Measurements from ENCODE around the gene AK1.
"Not testable (repeated sequence)": the region's sequence is repeated elsewhere in the genome, so short reads cannot be mapped to it uniquely, and the experiment has no call there.

Gene AK1

DNA sequence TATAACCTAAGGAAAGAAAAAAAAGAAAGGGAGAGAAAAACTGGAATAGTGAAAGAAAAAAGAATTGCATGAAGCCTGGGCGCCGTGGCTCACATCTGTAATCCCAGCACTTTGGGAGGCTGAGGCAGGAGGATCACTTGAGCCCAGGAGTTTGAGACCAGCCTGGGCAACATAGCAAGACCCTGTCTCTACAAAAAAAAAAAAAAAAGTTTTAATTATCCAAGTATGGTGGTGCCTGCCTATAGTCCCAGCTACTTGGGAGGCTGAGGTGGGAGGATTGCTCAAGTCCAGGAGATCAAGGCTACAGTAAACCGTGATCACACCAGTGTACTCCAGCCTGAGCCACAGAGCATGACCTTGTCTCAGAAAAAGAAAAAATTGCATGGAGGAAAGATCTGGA is 4.2 kb upstream of the AK1 start:
- DNase-seq = not testable (repeated sequence)

DNA sequence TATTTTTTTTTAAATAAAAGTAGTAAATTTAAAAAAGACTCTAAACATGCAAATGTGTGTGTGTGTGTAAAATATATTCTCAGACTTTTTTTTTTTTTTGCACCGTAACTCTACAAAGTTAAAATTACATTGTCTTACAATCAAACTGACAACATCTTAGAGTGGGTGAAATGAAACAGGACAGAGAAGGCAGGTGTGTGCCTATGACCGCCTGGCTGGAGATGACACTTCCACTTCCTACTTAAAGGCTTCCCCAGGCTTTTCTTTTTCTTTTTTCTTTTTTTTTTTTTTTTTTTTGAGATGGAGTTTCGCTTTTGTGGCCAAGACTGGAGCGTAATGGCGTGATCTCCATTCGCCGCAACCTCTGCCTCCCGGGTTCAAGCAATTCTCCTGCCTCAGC is 2.7 kb upstream of the AK1 start:
- no peak for DNase-seq

DNA sequence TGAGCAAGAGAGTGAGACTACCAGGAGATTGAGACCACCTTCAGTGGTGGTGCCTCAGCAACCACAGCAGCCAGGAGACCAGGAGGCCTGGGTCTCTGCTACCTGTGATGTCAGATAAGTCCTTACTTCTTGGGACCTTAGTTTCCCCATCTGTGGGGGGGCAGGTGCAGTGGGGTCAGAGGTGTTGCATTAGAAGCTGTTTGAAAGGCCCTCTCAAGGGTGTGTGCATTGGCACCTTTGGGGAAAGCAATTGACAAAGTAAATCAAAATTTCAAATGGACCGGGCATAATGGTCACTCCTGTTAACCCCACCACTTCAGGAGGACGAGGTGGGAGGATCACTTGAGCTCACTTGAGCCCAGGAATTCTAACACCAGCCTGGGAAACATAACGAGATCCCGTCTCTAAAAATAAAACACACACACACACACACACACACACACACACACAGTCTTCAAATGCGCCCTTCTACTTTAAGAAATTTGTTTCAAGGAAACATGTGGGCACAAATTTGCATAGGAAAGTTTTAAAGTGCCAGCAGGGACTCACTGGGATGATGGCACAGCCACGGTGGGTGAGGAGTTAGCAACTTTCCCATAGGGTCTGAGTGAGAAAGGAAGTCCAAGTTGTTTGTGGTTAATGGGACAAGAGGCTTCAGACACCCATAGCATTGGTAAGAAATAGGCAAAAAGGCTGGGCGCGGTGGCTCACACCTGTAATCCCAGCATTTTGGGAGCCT is 1.3 kb upstream of the AK1 start:
- no peak for DNase-seq

DNA sequence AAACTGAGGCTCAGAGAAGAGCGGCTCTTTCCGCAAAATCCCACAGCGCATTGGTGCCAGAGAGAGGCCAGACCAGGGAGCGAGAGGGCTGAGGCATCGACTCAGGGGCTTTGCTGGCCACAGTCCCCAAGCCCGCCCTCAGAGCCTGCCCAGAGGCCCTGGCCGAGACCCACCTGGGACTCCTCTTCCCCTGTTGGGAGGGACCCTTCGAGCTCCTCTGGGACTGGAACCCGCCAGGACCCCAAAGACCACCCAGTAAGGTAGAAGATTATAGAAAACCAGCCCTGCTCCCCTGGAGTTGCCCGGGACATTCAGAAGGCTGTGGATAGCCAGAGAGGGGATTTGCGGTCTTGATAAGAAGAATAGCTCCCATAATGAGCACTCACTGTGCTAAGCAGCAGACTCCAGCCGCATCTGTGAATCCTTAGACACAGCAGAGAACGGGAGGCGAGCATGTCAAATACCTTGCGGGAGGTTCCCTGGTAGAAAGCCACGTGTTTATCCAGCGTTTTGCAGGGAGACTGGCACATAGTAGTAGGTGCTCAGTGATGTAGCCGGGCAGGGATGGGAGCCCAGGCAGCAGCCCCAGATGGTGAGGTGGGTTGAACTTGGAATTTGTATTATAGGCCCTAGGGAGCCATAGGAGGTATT is 651 bp upstream of the AK1 start:
- DNase-seq = no peak

DNA sequence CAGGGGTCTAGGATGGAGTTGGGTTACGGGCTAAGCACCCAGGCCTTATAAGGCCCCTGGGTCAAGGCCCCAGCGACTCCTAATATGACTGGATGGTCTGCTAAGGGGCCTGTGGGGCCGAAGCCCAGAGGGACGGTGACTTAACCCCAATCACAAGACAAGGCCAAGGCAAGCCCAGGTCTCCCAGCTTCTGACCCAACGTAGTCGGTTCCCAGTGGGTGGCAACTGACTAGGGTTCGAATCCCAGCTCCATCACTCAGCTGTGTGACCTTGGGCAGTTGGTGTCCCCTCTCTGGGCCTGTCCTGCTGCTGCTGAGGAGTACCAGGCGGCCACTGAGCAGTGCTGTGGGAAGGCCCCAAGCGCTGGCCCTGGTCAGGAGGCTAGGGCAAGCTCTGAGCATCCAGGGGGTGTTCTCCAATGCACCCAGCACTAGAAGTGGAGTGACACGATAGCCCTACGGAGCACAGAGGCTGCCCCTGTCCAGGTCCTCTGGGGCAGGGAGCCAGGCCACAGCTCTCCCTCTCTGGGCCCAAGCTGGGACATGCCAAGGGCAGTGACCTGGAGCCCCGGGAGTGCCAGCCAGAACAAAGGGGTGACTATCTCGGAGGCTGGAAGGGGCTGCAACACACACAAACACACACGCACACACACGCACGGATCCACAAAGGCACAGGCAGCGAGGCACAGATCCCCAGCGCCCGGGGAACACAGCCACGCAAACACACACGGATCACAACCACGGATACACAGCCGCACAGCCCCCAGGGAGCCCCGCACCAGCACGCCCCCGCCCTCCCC is 512 bp downstream of the AK1 start:
- DNase-seq = no peak

DNA sequence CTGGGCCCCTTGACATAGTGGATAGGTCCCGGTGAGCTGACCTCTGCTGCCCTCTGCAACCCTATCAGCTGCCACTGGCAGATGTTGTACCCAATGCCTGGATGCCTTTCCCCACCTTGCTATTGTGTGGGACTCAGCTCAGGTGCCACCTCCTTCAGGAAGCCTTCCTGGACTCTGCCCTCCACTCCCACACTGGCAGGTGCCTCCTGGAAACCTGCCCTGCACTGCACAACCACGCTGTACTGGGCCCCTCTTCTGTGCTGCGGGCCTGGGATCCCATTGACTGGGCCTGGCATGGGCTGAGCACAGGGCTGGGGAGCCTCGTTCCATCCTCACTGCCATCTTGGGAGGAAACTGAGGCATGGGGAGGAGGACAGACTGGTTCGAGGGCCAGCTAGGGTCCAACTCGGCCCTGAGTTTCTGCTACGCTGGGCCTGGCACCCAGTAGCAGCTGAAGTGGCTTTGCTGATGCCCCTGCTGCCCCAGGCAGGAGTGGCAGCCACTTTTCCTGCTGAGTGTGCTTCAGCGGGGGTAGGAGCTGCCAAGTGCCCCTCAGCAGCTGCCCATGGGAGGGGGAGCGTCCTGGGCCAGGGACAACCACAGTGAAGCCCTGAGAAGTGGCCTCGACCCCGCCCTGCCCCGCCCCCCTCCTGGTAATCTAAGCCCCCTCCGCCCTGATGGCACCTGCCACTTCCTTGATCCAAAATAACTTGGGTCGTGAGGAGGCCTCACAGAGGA is 1.3 kb downstream of the AK1 start:
- no peak for DNase-seq

DNA sequence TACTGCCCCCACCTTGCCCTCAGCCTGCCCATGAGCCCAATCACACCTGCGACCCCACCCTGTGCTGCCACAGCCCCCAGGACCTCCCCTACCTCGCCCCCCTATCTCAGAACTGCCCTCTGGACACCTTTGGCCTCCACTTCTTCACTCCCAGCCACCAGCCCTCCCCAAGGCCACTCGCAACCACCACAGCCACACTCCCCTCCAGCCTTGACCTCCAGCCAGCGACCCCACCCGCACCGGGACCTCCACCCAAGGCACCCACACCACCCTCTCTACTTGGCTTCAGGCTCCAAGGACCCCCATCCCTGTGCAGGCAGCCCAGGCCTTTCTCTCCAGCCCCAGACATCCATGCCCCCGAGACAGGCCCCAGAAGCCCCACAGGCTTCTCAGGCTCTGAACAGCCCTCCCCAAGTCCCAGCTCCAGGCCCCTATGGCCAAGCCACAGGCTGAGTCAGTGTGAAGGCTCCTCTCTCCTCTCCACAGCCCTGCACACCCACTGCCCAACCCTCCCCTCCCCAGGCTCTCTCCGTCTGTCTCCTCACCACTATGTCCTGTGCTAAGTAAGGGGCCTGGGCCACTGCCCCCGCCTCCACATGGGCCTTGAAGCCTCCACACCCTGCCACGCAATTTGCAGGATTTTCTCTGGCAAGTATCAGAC is 2.0 kb downstream of the AK1 start:
- no peak for DNase-seq

DNA sequence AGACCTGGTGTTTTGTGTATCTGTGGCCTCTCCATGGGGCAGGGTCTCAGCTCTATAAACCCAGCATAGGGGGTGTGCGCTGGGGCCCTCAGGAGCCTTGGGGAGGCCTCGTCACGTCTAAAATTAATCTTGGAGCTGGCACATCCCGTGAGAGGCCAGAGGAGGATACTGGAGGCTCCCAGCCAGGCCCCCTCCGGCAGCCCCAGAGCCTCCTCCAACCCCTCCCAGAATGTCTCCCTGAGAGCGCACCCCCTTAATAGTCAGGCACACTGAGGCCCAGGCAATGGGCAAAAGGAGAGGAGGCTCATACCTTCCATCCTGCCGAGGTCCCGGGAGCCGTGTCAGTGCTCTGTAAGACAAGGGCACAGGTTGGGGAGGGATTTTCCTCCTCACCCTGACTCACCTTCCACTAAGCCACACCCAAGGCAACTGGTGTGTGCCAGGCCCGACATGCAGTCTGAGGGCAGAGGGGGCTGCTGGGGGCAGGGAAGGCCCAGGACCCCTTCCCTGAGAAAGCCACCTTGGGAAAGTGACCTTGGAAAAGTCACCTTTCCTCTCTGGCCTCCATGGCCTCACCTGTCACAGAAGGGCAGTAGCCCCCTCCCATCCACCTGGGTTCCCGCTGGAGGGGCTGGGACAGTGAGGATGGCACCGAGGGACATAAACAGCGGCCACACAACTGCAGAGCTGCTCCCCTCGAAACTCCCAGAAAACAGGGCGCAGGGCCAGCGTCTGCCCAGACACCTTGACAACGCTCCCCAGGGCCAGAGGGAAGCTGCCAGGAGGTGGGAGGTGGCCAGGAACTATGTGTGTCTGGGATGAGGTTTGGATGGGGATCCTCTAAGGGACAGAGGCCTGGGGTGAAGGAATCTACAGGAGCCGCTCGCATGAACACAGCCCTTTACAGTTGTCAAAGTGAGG is 2.9 kb downstream of the AK1 start:
- DNase-seq = no peak

DNA sequence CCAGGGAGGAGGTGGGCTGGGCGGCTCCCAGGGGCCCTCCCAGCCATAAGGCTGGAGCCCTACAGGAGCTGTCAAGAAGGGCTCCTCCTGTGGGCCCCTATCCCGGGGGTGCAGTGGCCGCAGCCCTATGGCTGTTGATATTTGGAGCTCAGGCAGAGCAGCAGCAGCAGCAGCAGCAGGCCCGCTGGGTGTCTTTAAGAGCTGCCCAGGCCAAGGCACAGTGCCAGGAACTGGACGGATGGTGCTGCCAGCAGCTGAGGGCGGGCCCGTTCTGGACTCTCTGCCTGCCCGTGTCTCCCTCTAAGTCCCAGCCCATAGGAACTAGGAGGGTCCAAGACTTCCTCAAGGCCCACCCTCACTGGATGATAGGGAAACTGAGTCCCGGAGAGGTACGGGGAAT is 3.6 kb downstream of the AK1 start:
- DNase-seq = no peak

DNA sequence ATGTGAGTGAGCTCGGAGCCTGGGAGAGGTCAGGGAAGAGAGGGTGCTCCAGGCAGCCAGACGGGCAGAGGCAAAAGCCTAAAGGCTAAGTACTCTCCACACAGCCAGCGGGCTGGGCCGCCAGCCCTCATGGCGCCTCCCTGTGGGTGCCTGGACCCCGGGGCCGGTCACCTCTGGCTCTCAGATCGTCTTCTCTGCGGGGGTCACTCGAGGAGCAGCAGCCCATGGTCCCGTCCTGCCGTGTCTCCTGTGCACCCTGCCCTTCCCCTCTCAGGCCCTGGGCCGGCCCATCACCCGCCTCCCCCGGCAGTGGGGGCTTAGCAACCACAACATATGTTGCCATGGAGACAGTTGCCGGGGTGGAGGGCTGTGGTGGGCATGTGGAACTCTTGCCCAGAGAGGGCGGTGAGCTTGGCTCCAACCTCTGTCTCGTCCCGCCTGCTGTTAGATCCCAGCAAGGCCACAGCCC is 4.2 kb downstream of the AK1 start:
- no peak for DNase-seq

DNA sequence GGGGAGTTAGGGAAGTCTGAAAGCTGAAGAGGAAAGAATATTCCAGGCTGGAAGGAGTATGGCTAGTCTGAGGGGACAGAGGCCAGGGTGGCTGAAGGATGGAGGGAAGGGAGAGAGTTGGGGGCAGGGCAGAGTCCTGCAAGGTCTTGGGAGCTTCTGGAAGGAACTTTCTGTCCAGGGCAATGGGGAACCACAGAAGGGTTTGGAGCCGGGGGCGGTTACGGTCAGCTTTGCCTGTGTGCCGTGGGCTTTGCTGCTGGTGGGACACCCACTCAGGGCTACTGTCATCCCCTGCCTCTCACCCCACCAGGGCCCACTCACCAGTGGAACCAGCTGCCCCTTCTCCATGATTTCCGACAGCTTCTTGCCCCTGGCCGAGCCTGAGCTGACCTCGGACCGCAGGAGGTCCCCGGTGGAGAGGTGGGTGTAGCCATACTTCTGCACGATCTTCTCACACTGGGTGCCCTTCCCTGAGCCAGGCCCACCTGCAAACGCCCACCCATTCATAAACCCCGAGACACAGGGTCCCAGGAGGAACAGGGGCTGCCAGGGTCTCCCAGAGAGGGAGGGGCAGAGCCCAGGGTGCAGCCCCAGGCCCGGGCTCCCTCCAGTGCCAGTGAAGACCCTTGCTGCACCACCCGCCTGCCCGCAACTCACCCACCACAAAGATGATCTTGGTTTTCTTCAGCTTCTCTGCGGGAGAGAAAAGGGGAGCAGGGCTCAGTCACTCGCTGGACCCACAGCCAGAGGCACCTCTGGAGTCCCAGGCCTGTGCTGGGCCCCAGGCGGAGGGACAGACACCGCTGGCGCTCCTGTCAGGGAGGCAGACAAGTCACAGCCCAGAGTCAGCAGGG is 4.9 kb downstream of the AK1 start:
- DNase-seq = no peak

DNA sequence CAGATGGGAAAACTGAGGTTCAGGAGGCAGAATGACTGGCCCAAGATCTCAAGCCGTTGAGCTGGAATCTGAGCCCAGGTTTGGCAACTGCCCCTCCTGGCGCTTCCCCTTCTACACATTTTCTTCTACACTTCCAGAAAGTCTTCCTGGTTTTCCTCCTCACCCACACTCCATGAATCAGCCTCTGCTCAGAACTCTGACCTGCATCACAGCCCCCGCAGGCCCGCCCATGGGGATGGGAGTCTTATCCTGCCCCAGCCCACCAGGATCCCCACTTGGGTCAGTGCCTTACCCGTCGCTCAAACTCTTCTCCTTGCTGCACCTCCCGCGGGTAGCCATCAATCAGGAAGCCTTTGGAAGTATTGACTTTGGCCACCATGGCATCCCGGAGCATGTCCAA is 5.9 kb downstream of the AK1 start:
- DNase-seq = no peak

DNA sequence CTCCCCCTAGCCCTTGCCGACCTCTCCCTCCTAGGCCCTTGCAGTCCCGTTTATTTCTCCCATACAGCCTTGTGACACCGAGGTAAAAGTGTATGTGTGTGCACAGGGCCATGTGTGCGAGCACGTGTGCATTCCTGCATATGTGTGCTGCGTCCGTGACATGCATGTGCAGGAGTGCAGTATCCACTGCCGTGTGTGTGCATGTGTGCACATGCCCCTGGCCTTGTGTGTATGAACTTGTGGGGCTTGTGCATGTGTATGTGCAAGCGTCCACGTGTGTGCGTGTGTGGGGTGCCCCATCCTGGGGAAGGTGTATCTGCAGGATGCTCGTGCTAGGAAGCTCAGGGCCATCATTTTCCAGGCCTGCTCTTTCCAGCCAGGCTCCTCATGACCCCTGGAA is 6.6 kb downstream of the AK1 start:
- DNase-seq = no peak

DNA sequence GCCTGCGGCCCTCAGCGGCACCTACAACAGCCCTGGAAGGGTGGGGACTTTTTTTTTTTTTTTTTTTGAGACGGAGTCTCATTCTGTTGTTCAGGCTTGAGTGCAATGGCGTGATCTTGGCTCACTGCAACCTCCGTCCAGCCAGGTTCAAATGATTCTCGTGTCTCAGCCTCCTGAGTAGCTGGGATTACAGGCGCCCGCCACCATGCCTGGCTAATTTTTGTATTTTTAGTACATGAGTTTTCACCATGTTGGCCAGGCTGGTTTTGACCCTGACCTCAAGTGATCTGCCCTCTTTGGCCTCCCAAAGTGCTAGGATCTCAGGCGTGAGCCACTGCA is 7.4 kb downstream of the AK1 start:
- DNase-seq = not testable (repeated sequence)

DNA sequence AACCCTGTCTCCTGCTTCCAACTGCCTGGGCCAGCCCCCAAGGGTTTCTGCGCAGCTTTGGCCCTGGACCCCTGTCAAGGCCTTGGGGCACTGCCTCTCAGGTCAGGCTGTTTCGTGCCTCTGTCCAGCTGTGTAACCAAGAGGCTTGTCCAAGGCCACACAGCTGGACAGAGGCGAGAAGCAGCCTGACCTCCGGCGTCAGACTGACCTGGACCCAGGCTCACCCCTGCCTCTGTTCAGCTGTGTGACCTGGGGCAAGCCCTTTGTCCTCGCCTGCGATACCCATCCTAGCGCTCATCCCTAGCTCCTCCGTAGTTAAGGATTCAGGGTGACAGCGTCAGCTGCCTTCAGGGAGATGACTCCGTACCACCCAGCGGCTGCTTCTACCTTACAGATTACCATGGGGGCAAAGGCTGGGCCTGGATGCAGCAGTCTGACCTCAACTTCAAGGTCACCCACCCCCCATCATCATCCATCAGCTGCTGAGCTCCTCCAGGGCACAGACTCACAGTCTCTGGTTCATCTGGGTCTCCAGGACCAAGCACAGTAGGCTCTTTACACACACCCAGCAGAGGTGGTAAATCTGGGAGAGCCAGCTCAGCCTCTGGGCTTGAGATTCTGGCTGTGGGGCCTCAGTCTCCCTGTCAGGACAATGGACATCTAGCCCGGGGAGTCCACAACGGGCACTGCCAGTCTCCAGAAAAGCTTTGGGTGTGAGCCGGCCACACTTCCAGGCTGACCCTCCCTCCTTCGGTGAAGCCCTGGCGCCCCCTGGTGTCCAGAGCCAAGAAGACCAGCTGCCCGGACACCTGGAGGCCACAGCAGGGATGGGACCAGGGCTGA is 7.9 kb downstream of the AK1 start:
- peak; percentile 83 for DNase-seq

DNA sequence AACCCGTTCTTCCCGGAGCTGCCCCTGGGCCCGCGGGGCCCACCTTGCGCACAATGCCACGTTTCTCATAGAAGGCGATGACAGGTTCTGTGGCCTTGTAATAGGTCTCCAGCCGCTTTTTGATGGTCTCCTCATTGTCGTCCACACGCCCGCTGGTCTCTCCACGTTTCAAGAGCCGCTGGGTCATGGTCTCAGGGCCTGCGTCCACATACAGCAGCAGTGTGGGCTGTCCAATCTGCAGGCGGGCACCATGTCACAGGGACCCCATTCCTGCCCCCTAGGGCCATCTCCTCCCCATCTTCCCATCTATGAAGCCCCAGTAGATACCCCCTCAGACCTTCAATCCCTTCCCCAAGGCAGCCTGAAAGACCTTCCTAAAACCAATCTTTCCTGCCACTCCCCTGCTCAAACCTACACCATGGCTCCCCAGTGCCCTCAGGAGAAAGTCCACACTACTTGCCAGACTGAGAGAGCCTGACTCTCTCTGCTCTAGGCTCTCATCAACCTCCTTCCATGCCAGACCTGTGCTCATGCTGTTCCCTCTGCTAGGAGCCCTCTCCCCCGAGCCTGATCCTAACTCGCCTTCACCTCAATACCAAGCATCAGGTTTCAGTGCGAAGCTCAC is 9.1 kb downstream of the AK1 start:
- no peak for DNase-seq

DNA sequence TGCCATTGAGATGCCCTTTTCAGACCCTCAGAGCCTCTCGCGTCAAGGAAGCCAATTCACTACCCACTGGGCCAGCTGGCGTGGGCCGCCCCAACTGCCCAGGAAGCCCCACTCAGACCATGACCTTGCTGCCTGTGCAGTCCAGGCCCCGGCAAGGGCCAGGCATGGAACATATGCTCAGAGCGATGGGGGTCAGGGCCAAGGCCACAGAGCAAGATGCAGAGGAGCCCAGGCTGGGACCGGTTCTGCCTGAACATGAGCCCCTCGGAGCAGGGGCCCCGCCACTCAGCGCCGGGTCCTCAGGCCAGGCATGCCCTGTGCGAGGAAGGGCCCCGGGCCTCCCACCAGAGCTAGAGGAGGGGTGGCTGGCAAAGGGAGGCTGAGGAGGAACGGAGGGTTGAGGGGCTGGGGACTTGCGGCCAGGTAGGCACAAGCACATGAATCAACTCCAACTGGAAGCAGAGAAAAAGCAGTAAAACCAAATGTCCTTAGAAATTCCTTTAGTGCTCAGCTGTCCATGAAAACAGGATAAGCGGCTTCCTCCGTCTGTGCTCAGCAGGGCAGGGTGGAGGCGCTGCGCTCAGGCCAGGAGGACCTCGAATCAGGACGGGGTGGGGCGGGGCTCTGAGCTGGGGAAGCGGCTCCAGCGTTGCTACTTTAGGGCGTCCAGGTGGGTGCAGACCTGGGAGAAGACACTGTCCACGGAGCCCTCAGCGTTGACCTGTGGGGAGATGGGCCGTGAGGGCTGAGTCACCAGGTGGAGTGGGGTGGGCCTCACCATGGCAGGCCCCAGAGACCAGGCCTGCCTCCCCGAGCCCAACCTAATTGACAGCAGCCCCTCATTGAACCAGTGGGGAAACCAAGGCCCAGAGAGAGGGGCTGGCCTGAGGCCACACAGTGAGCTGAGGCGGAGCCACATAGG is 9.9 kb downstream of the AK1 start:
- no peak for DNase-seq

DNA sequence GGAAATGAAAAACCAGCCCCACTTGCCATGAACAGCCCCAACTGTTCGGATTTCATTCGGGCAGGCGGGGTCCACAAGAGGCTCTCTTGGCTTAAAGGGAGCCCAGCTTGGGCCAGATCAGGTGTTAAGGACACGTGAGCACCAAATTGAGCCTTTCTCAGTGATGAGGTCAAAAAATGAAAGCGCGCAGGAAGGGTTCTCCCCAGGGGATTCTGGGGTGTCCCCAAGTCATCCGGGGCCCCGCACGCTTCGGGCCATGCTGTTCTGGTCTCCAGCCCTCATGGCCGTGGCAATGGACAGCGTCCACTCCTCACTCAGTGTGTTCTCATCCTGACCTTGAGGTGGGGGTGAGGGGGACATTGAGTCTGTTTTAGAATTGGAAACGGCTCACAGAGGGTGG is 10.9 kb downstream of the AK1 start:
- DNase-seq = no peak

All from stimulated activated CD4-positive, alpha-beta T cell treated with anti-CD3 and anti-CD28 coated beads, Interleukin-1b, Interleukin-23, amount 100 ng/mL, for 48 hours (primary cell).